Mesenchymal stem cell (in vitro differentiated cells and primary cell): Measurements from ENCODE around the gene HK1. TPM values are rescaled to one million over a fixed set of nuclear protein-coding genes. Genes with fewer than 3 reads are reported as not detected.

Source experiments
- DNase-seq: peaks from one replicate; pipeline ENCODE4 v3.0.0-alpha.2; 2013
- H2AFZ ChIP-seq: one replicate; pipeline ENCODE4 v1.6.1; 2013; ENCODE audit warnings: low read depth, mild to moderate bottlenecking, control low read depth, inconsistent platforms, low read length, moderate library complexity
- H2AK5ac ChIP-seq: 2 replicates; pipeline ENCODE4 v1.6.1; 2013; ENCODE audit warnings: low read length, moderate library complexity, mild to moderate bottlenecking, inconsistent platforms; ENCODE audit not compliant: severe bottlenecking
- H2BK120ac ChIP-seq: one replicate; pipeline ENCODE4 v1.6.1; 2013; ENCODE audit warnings: low read depth, mild to moderate bottlenecking, inconsistent platforms, low read length, moderate library complexity
- H2BK12ac ChIP-seq, 2 experiments: one replicate each; pipeline ENCODE4 v1.6.1; 2013; ENCODE audit warnings: inconsistent platforms in 2 of 2, low read length in 2 of 2, mild to moderate bottlenecking in 2 of 2, moderate library complexity in 2 of 2, control low read depth in 1 of 2
- H2BK15ac ChIP-seq: one replicate; pipeline ENCODE4 v1.6.1; 2013; ENCODE audit warnings: mild to moderate bottlenecking, low read depth, inconsistent platforms; ENCODE audit not compliant: poor library complexity, severe bottlenecking
- H2BK5ac ChIP-seq: 2 replicates; pipeline ENCODE4 v1.6.1; 2013; ENCODE audit warnings: low read depth, mild to moderate bottlenecking, low read length, control low read depth, inconsistent platforms; ENCODE audit not compliant: poor library complexity, severe bottlenecking
- H3K14ac ChIP-seq, 2 experiments: one replicate each; pipeline ENCODE4 v1.6.1; 2013; ENCODE audit warnings: inconsistent platforms in 2 of 2, low read length in 2 of 2, control low read depth in 1 of 2, mild to moderate bottlenecking in 1 of 2, moderate library complexity in 1 of 2
- H3K18ac ChIP-seq, 2 experiments: one replicate each; pipeline ENCODE4 v1.6.1; 2013; ENCODE audit warnings: inconsistent platforms in 2 of 2, low read length in 2 of 2, control low read depth in 1 of 2, low read depth in 1 of 2, mild to moderate bottlenecking in 1 of 2
- H3K23ac ChIP-seq, 2 experiments: one replicate each; pipeline ENCODE4 v1.6.1; 2013; ENCODE audit warnings: inconsistent platforms in 2 of 2, low read length in 2 of 2, mild to moderate bottlenecking in 2 of 2, moderate library complexity in 2 of 2, control low read depth in 1 of 2
- H3K27ac ChIP-seq: 2 replicates; pipeline ENCODE4 v1.5.1; 2013; ENCODE audit warnings: mild to moderate bottlenecking, moderate library complexity, low read length, control low read depth, inconsistent platforms; ENCODE audit not compliant: poor library complexity, severe bottlenecking
- H3K27me3 ChIP-seq, 2 experiments: 2 replicates each; pipeline versions ENCODE4 v1.6.1 to v1.7.0; 2013; ENCODE audit warnings: low read length in 2 of 2, mild to moderate bottlenecking in 2 of 2, moderate library complexity in 2 of 2, control low read depth in 1 of 2, inconsistent platforms in 1 of 2; ENCODE audit not compliant: control insufficient read depth in 1 of 2, insufficient read depth in 1 of 2
- H3K36me3 ChIP-seq, 2 experiments: 2 replicates each; pipeline versions ENCODE4 v1.6.1 to v1.7.0; 2013; ENCODE audit warnings: low read length in 2 of 2, control low read depth in 1 of 2, inconsistent platforms in 1 of 2, low read depth in 1 of 2, mild to moderate bottlenecking in 1 of 2; ENCODE audit not compliant: insufficient read depth in 2 of 2, control insufficient read depth in 1 of 2
- H3K4ac ChIP-seq, 2 experiments: one replicate each; pipeline ENCODE4 v1.6.1; 2013; ENCODE audit warnings: inconsistent platforms in 2 of 2, low read length in 2 of 2, mild to moderate bottlenecking in 2 of 2, moderate library complexity in 2 of 2, control low read depth in 1 of 2, low read depth in 1 of 2
- H3K4me1 ChIP-seq: 2 replicates; pipeline ENCODE4 v1.6.1; 2013; ENCODE audit warnings: low read depth, low read length, control low read depth; ENCODE audit not compliant: control insufficient read depth, insufficient read depth
- H3K4me2 ChIP-seq: 2 replicates; pipeline ENCODE4 v1.6.1; 2013; ENCODE audit warnings: low read length, mild to moderate bottlenecking, inconsistent platforms; ENCODE audit not compliant: poor library complexity, severe bottlenecking
- H3K4me3 ChIP-seq, 2 experiments: 2 replicates each; pipeline versions ENCODE4 v1.5.1 to v1.7.0; 2013; ENCODE audit warnings: low read length in 2 of 2, mild to moderate bottlenecking in 2 of 2, control low read depth in 1 of 2, low read depth in 1 of 2; ENCODE audit not compliant: insufficient read depth in 1 of 2
- H3K79me1 ChIP-seq: replicated peaks from 2 replicates; pipeline ENCODE4 v1.6.1; 2013; ENCODE audit warnings: mild to moderate bottlenecking, control low read depth, low read length, inconsistent platforms; ENCODE audit not compliant: poor library complexity, severe bottlenecking
- H3K9ac ChIP-seq: 2 replicates; pipeline ENCODE4 v1.7.0; 2013; ENCODE audit warnings: mild to moderate bottlenecking, low read length, moderate library complexity
- H3K9me3 ChIP-seq: 2 replicates; pipeline ENCODE4 v1.7.0; 2013; ENCODE audit warnings: mild to moderate bottlenecking, low read length; ENCODE audit not compliant: control insufficient read depth
- H4K8ac ChIP-seq: one replicate; pipeline ENCODE4 v1.6.1; 2013; ENCODE audit warnings: inconsistent platforms, mild to moderate bottlenecking, low read length, moderate library complexity
- H4K91ac ChIP-seq: one replicate; pipeline ENCODE4 v1.6.1; 2013; ENCODE audit warnings: mild to moderate bottlenecking, low read length, inconsistent platforms
- WGBS: methylation state at CpG from one replicate; pipeline ENCODE4 v1.1.7; 2013; ENCODE audit warnings: mixed read lengths; 5-methylcytosine and 5-hydroxymethylcytosine counted together
- polyA plus RNA-seq, 2 experiments: library from polyadenylated mRNA; stranded (reverse); fragments of 200-250 nt; gene quantifications; one replicate each; pipeline ENCODE4 v1.2.3, GENCODE V29; 2013

Gene HK1
- 69.5 TPM for polyA plus RNA-seq (2013, experiment 1 of 2)
- polyA plus RNA-seq (2013, experiment 2 of 2) = 67.5 TPM

DNA sequence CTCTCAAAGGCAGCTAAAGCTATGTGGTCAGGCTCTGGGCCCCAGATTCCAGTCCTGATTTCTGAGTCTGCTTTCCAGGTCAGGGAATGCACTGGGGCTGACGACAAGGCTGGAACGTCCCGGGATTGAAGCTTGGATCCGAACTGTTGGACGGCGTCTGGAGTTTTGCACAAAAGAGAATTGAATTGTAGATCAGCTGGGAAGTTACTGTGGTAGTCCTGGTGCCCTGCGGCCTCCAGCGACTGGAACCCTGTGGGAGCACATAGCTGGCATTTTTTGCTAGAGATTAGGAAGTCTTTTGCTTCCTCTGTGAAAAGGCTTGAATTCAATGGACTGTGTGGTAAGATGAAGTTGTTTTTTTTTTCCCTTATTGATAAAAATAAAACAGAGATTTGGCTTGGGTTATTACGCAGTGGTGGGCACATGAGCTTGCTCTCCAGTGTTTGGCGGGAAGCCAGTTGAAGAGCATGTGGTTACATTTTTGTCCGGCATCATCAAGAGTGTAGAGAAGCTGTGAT lies at the start of gene HK1:
Gene HK1, plus strand, starts transcription at position 51 of the 518 bp plus-strand sequence.
- Histone ChIP-seq H2BK5ac (no peak within 1 kb of the TSS), H3K14ac (no peak within 1 kb of the TSS), H3K18ac (no peak within 1 kb of the TSS), H3K4me2 (no peak within 1 kb of the TSS), H2BK15ac (no peak within 1 kb of the TSS), H2BK12ac (no peak within 1 kb of the TSS), H3K27ac (peak within 1 kb of the TSS; percentile 73), H4K91ac (no peak within 1 kb of the TSS), H2AK5ac (peak within 1 kb of the TSS; percentile 44), H3K23ac (no peak within 1 kb of the TSS), H4K8ac (no peak within 1 kb of the TSS), H3K9me3 (peaks cover 6% of the 10 kb centered on the region), H3K4me3 (no peak within 1 kb of the TSS), H3K79me1 (no peaks in the 10 kb centered on the region), H3K36me3 (no peaks in the 10 kb centered on the region), H3K4ac (no peak within 1 kb of the TSS), H3K4me1 (peaks cover 7% of the 10 kb centered on the region), H3K27me3 (peaks cover 8 to 10% of the 10 kb centered on the region in 2 experiments), H2BK120ac (no peak within 1 kb of the TSS), H3K9ac (no peak within 1 kb of the TSS), H2AFZ (no peak within 1 kb of the TSS)
- peak; percentile 12 for DNase-seq
- WGBS = 73% methylated on average over 11 of the region's 11 CpGs

DNA sequence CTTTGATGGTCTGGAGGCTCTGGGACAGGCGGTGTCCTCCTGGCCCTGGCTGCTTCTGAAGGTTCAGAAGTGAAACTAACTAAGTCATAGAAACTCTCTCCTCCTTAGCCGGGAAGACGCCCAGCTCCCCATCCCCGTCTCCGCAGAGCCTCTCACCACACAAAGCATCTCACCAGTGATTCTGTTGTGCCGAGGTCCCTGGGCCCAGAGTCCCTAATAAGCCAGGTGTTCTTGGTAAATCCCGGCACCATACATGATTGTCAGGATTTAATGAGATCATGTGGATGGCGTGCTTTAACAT lies 48.7 kb upstream of the HK1 start:
- no peaks in the 10 kb centered on the region for H3K27me3 ChIP-seq
- no peak for DNase-seq
- peak overlapping the region; percentile 16 for H4K8ac ChIP-seq
- H3K79me1 ChIP-seq = peaks cover 9% of the 10 kb centered on the region
- H3K36me3 ChIP-seq = peaks cover 0 to 33% of the 10 kb centered on the region in 2 experiments
- no peak overlapping the region for H3K23ac ChIP-seq
- H4K91ac ChIP-seq = peak overlapping the region; percentile 80
- no peak overlapping the region for H3K18ac ChIP-seq
- no peak overlapping the region for H2BK120ac ChIP-seq
- H3K4me1 ChIP-seq = peaks cover 33% of the 10 kb centered on the region
- H3K4me3 ChIP-seq = peak overlapping the region in 1 of 2 experiments; percentile 26
- H3K14ac ChIP-seq = no peak overlapping the region
- no peak overlapping the region for H2AFZ ChIP-seq
- H3K9me3 ChIP-seq = no peaks in the 10 kb centered on the region
- no peak overlapping the region for H3K4me2 ChIP-seq
- no peak overlapping the region for H3K27ac ChIP-seq
- peak overlapping the region in 1 of 2 experiments; percentile 66 for H3K4ac ChIP-seq
- peak overlapping the region; percentile 25 to 31 for H2BK12ac ChIP-seq
- no peak overlapping the region for H2AK5ac ChIP-seq
- no peak overlapping the region for H2BK5ac ChIP-seq
- H3K9ac ChIP-seq = no peak overlapping the region
- WGBS = 92% methylated on average over 5 of the region's 8 CpGs
- no peak overlapping the region for H2BK15ac ChIP-seq

DNA sequence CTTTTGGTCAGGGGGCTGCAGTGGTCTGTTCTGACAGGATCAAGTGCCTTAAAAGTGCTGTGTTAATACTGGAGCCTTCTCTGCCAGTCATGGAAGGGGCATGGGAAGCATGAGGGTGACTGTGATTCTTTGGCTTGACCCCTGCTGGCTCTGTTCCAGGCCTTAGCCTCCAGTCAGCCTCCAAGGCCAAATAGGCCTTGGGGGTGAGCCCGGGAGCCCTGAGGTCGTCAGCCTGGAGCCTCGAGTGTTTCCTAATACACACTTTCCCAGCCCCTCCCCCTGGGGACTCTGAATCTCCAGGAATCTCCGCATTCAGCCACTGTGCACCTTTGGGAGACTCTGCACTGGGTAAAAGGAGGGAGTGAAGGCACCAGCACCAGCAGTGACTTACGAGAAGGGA lies 48.2 kb upstream of the HK1 start:
- Histone ChIP-seq H3K4me1 (peaks cover 32% of the 10 kb centered on the region), H3K4me3 (no peak overlapping the region), H3K27me3 (no peaks in the 10 kb centered on the region), H2AK5ac (no peak overlapping the region), H4K91ac (no peak overlapping the region), H3K27ac (no peak overlapping the region), H4K8ac (no peak overlapping the region), H3K9me3 (no peaks in the 10 kb centered on the region), H3K4ac (no peak overlapping the region), H3K9ac (no peak overlapping the region), H3K36me3 (peaks cover 0 to 35% of the 10 kb centered on the region in 2 experiments), H2BK120ac (no peak overlapping the region), H3K79me1 (peaks cover 9% of the 10 kb centered on the region), H3K18ac (no peak overlapping the region), H3K14ac (no peak overlapping the region), H2AFZ (no peak overlapping the region), H2BK15ac (no peak overlapping the region), H2BK5ac (no peak overlapping the region), H2BK12ac (no peak overlapping the region), H3K23ac (no peak overlapping the region), H3K4me2 (no peak overlapping the region)
- no peak for DNase-seq
- WGBS = 92% methylated on average over 5 of the region's 5 CpGs

DNA sequence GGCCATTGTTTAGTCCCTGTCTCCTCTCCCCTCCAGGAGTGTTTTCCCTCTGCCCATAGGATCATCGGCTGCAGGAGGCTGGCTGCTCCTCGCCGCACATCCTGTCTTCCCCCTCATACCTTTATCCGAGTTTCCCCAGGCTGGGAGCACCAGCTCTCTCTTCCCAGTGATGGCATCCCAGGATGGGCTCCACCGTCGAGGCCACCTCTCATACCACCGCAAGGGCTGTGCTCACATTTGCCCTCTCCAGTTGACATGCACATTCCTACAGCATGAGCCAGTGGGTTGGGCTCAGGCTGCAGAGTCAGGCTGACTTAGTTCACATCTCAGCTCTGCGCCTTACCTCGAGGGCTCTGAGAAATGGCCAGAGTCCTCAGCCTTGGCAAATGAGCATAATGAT lies 46.0 kb upstream of the HK1 start:
- Histone ChIP-seq H3K9me3 (no peaks in the 10 kb centered on the region), H3K14ac (no peak overlapping the region), H3K36me3 (peaks cover 0 to 27% of the 10 kb centered on the region in 2 experiments), H2BK12ac (peak overlapping the region in 1 of 2 experiments; percentile 32), H3K4ac (no peak overlapping the region), H3K4me3 (no peak overlapping the region), H3K27me3 (no peaks in the 10 kb centered on the region), H3K4me2 (no peak overlapping the region), H3K79me1 (peaks cover 2% of the 10 kb centered on the region), H3K23ac (no peak overlapping the region), H2BK120ac (no peak overlapping the region), H3K9ac (no peak overlapping the region), H3K18ac (no peak overlapping the region), H3K4me1 (peaks cover 24% of the 10 kb centered on the region), H4K8ac (no peak overlapping the region), H4K91ac (no peak overlapping the region), H2AFZ (peak overlapping the region; percentile 18), H2AK5ac (peak overlapping the region; percentile 90), H2BK15ac (no peak overlapping the region), H2BK5ac (no peak overlapping the region), H3K27ac (peak overlapping the region; percentile 77)
- DNase-seq = peak; percentile 78
- 44% methylated on average over 9 of the region's 9 CpGs for whole genome bisulfite sequencing
